Adrenal gland (tissue), 5 donors: ENCODE measurements around the gene TPH2.

Source experiments
- POLR2A ChIP-seq, 2 donors: fragments of 450-650 bp; IDR thresholded peaks; one replicate each; pipeline ENCODE4 v1.6.1; 2017; ENCODE audit warnings: antibody characterized with exemption in 2 of 2, mild to moderate bottlenecking in 2 of 2, moderate library complexity in 1 of 2
- TF ChIP-seq, protein P1 (sequence below), 6 experiments: fragments of 450-650 bp in 4 of 6; fragments of 200-600 bp in 2 of 6; sonication (generic) in 1 of 6; IDR thresholded peaks; 1 replicate in 5 of 6; 2 replicates in 1 of 6; pipeline versions ENCODE4 v1.5.1 to v1.8.0; 2016 to 2021; ENCODE audit warnings: antibody characterized with exemption in 6 of 6, mild to moderate bottlenecking in 2 of 6, moderate library complexity in 1 of 6
- donor health status: DM: no; HTN: no; CAD: no.

DNA sequence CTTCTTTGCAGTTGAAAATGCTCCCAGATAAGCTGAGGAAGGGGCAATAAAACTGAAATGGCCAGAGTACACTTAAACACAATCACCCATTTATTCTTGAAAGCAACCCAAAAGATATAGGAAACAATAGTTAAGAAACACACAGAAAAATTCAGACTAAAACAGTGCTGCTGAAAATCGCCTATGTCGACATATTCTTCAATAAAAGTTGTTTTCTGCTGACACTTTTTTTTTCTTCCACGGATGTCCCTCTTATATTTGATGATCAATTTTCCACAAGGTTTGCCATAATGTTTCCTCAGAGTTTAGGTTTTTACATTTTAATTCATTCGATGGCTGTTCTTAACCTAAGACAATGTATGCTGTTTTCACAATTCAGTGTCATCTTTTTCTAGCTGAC is 74.2 kb downstream of the TPH2 start:
- TF ChIP-seq POLR2A (IDR thresholded peaks at IDR 0.05), result no peak
- TF ChIP-seq, protein P1, sequence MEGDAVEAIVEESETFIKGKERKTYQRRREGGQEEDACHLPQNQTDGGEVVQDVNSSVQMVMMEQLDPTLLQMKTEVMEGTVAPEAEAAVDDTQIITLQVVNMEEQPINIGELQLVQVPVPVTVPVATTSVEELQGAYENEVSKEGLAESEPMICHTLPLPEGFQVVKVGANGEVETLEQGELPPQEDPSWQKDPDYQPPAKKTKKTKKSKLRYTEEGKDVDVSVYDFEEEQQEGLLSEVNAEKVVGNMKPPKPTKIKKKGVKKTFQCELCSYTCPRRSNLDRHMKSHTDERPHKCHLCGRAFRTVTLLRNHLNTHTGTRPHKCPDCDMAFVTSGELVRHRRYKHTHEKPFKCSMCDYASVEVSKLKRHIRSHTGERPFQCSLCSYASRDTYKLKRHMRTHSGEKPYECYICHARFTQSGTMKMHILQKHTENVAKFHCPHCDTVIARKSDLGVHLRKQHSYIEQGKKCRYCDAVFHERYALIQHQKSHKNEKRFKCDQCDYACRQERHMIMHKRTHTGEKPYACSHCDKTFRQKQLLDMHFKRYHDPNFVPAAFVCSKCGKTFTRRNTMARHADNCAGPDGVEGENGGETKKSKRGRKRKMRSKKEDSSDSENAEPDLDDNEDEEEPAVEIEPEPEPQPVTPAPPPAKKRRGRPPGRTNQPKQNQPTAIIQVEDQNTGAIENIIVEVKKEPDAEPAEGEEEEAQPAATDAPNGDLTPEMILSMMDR (IDR thresholded peaks at IDR 0.05), result no peak
